ENCODE data around the gene LAMC1. TPM values are rescaled to one million over a fixed set of nuclear protein-coding genes. Genes with fewer than 3 reads are reported as not detected.

The LAMC1 gene
- polyA plus RNA-seq, 1 donor: 297 TPM

DNA sequence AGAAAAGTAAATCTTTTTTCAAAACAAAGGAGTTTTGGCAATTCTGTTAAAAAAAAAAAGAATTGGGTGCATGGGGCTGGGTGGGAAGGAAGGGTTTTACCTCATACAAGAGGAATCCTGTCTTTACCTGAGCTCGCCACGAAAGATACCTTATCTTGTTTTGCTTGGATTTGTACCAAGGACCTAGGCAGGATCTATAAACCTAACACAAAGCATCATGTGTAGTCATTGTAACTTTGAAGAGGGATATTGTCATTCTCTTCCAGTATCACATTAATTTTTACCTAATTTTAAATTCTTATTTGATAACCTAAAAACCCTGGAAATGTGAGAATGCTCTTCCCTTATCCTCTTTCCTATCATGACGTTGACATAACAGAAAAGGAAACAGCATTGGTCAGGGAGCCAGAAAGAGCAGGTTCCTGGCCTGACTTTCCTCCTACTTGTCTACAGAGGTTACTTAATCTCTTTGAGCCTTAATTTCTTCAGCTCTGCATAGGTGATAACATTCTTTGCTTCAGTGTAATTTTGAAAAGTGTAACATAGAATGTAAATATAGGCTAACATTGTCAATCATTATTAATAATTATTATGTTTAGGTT, 4.0 kb upstream of the LAMC1 start:
- DNase-seq: no peak

DNA sequence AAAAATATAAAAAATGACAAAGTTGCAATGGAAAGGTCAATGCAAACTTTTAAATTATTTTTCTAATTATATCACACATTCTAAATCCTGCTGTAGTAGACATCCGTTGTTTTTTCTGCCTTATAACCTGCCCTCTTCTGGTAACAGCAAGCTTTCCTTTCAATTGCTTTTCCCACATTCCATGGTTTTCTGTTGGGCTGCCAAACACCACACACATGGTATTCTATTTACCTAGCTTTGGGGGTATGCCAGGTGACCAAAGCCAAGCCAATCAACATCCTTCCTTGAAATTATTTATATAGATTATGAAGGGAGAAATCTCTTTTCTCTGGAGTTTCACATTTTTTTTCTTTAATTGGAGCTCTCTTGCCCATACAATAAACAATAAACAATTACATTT, 3.4 kb upstream of the LAMC1 start:
- DNase-seq: no peak

DNA sequence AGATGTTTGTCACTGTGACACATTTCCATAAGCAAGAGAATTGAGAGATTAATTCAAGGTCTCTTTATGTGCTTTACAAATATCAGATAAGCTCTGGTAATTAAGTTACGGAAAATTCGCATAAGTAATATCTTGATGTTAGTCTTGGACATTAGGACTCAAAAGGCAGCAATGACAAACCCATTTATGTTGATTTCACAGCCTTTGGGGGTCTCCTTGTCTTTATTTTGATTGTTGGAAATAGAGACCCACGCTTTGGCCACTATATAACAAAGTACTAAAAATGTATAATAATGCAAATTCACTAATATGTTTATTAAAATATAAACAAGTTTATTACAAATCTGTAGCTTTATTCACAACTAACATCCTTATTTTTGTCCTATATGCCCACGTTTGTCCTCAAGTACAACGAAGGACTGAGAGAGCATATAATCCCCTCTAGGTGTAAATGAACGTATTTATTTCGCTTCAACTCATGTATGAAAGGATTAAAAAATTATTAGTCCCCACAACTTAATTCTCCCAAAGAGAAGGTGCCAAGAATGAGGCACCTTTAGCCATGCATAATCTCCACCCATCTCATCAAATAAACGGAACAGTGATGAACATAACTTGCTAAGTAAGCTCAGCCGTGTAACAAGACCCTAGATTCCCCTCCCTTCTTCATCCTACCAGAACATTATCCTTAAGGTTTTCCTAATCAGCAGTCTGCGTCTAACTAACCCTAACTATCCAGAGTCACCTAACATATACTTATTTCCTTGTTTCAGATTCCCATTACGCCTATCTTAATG, 1.6 kb upstream of the LAMC1 start:
- no peak for DNase-seq

DNA sequence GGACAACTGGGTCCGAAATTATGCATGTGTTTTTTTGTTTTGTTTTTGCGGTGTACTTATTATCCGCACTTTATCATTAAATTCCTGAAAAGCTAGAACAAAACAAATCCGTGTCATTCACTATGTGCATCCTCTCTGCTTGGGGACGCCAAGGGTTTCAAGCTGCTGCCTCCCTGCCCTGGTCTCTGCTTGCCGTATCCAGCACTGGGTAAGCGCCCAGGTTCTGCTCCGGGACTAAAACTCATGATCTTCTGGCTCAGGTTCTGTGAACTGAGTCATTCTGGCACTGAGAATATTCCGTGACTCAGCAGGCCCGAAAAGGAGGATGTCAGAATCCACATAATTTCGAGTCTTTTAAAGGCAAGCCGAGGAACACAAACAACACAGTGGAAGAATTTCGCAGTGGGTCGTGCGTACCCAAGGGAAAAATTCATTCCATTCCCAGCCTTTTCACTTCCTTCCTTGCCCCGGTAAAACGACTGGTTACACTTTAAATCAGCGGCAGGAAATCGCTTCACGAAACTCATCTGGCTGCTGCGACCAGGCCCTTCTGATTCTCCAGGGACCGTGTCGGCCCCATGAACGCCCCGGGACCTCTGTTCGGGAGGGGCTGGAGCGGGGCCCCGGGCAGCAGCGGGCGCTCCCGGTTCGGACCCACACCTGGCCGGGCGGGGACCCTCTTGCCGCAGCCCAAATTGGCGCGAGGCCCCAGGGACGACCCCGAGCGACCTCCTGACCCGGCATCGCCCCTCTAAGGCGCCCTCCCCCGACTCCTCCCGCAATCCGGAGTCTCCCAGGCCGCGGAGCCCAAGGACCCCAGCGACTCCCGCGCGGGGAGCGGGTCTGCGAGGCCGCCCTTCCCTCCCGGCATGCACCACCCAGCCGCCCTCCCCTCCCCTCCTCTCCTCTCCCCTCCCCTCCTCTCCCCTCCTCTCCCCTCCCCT, 746 bp upstream of the LAMC1 start:
- DNase-seq: peak; percentile 74

DNA sequence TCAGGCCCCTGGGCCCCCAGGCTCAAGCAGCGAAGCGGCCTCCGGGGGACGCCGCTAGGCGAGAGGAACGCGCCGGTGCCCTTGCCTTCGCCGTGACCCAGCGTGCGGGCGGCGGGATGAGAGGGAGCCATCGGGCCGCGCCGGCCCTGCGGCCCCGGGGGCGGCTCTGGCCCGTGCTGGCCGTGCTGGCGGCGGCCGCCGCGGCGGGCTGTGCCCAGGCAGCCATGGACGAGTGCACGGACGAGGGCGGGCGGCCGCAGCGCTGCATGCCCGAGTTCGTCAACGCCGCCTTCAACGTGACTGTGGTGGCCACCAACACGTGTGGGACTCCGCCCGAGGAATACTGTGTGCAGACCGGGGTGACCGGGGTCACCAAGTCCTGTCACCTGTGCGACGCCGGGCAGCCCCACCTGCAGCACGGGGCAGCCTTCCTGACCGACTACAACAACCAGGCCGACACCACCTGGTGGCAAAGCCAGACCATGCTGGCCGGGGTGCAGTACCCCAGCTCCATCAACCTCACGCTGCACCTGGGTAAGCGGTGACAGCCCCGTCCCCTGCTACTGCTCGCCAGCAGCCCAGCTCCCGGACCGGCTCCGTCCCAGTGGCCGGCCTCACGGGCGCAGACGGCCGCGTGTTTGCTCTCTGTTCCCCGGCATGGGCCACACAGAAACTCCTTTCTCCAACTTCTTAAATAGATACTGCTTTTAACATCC, 539 bp downstream of the LAMC1 start:
- DNase-seq: no peak

DNA sequence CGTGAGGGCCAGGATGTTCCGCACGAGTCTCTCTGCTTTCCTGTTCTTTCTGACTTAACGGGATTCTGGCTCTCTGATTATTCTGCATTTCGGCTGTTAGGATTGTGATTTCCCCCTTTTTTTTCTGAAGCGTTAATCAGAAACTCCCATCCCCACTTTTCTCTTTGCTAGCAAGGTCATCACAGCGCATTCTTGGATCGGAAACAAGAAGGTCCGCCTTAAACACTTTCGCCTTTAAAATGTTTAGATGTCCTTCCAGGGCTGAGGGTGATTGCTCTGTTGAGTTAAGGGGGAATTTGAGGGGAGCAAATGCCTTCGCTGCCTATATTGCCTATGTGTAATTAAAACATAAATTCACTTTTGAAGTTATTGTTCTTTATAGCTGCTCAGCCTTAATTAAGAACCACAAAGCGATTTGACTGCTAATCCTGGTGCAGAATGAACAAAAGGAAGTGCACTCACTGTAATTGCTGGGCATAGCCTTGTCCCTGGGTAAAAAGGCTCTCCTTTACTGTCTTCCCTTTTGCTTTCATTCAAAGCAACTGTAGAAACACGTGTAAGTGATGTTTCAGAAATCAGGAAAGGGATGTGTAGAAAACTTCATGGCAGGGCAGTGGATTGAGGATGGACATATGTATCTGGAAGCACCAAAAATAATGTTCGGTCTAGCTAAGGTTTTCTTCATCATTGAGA, 1.2 kb downstream of the LAMC1 start:
- DNase-seq: no peak

GRCh38 chr1:183025010-183025337, 1.8 kb downstream of the LAMC1 start:
- DNase-seq: no peak

GRCh38 chr1:183025782-183026774, 2.9 kb downstream of the LAMC1 start:
- peak; percentile 70 for DNase-seq

GRCh38 chr1:183027031-183027430, 3.8 kb downstream of the LAMC1 start:
- DNase-seq: no peak

DNA sequence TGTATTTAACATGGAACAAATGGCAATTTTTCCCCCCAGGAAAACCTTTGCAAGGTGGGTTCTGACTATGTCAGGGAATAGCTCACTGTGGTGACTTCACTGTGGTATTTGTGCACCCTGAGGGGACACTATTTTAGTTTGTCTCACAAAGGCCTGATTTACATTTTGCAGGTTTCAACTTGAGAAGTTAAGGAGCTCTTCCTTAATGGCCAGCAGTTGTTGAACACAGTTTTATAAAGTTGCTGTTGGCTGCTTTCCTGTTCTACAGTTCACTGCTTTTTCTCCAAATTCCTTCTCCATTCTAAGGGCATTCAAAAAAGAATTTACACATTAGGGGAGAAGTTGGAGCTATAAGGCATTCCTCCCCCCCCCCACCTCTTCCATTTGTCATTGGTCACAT, 4.6 kb downstream of the LAMC1 start:
- no peak for DNase-seq

- DNase-seq: no peak
Observed at GRCh38 chr1:183029591-183030000, 6.4 kb downstream of the LAMC1 start.

DNA sequence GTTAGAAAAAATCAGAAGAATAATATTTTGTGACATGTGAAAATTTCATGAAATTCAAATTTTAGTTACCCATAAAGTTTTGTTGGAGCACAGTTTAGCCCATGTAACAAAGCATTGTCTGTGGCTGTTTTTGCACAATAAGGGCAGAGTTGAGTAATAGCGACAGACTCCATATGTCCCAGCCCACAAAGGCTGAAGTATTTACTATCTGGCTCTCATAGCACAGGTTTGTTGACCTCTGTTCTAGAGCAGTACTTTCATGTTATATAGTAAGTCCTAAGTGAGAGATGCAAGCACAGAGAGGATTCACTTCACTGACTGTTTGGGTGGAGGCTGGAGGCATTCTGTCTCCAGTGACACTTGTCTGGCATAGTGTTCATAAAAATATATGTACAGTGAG, 6.8 kb downstream of the LAMC1 start:
- no peak for DNase-seq

- no peak for DNase-seq
Observed at GRCh38 chr1:183032122-183032921, 9.1 kb downstream of the LAMC1 start.

GRCh38 chr1:183033205-183033604, 10.0 kb downstream of the LAMC1 start:
- DNase-seq: no peak

GRCh38 chr1:183034682-183035081, 11.5 kb downstream of the LAMC1 start:
- no peak for DNase-seq

DNA sequence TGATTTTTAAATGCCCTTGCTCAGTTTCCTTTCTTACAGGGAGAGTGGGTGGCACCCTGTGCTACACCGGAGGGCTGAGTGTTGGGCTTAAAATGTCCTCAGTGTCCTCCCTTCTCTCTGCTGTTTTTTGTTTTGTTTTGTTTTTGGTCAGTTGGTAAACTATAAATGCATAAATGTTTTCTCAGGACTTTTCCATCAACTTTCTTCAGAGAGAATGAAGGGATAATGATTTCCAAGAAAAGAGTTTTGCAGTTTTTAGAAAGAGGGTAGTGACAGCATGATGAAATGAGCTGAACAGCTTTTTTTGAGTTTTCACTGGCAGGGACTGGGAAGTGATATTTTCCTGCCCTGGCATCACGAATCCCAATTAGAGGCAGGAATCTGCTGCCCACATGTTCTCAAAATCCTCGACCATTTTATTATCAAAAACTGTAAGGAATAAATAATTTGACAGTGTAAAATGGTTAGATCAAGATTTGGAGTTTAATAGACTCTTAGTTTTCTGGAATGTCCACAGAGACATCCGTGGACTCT, 15.2 kb downstream of the LAMC1 start:
- DNase-seq: no peak

DNA sequence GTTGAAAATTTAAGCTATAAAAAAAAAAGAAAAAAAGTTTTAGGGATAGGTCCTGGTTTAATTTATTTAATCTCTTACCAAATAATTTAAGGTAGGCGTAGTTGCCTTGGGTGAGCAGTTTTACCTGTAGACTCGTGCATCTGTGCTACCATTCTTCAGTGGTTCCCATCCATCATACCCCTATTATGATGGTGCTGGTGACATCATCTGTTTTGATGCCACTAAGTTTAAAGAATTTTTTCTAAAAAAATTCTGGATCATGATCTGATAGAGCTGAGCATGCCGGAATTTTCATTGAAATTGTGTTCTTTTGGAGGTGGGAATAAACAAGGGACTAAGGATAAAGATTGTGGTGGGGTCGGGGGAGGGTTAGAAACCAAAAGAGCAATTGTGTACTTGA, 15.7 kb downstream of the LAMC1 start:
- no peak for DNase-seq

GRCh38 chr1:183039330-183039729, 16.1 kb downstream of the LAMC1 start:
- no peak for DNase-seq

- no peak for DNase-seq
Observed at GRCh38 chr1:183039985-183040447, 16.8 kb downstream of the LAMC1 start.
